Sigmoid colon (tissue), 7 donors: ENCODE measurements around the gene SYNE2. TPM values are rescaled to one million over a fixed set of nuclear protein-coding genes. Genes with fewer than 3 reads are reported as not detected.
A peak's percentile ranks its signal among the peaks of the same experiment; 100 is the strongest.

Source experiments
- DNase-seq: peaks from one replicate; pipeline ENCODE4 v3.0.0-alpha.2; 2019
- H3K27ac ChIP-seq, 4 donors: fragments of 200-600 bp; sonication (generic); one replicate each; pipeline ENCODE4 v1.5.1; 2016 to 2019; ENCODE audit warnings: mild to moderate bottlenecking in 1 of 4
- H3K27me3 ChIP-seq, 3 donors: fragments of 200-600 bp; sonication (generic); one replicate each; pipeline ENCODE4 v1.5.1; 2019; ENCODE audit warnings: mild to moderate bottlenecking in 1 of 3
- H3K36me3 ChIP-seq, 4 donors: fragments of 200-600 bp; sonication (generic); one replicate each; pipeline ENCODE4 v1.5.1; 2016 to 2019
- H3K4me1 ChIP-seq, 4 donors: fragments of 200-600 bp; sonication (generic); one replicate each; pipeline ENCODE4 v1.5.1; 2017 to 2019
- H3K4me3 ChIP-seq, 4 donors: fragments of 200-600 bp; sonication (generic); one replicate each; pipeline ENCODE4 v1.5.1; 2017 to 2019; ENCODE audit warnings: mild to moderate bottlenecking in 2 of 4, moderate library complexity in 1 of 4
- H3K9me3 ChIP-seq, 4 donors: fragments of 200-600 bp in 3 of 4; sonication (generic) in 3 of 4; one replicate each; pipeline versions ENCODE4 v1.5.1 to v1.6.1; 2013 to 2019
- CTCF ChIP-seq, 4 experiments: fragments of 450-650 bp in 3 of 4; fragments of 200-600 bp in 1 of 4; IDR thresholded peaks; one replicate each; pipeline ENCODE4 v1.5.1; 2016 to 2019; ENCODE audit warnings: antibody characterized with exemption in 4 of 4, mild to moderate bottlenecking in 3 of 4, moderate library complexity in 2 of 4
- EP300 ChIP-seq, 4 donors: sonication (generic); formaldehyde crosslinking; IDR thresholded peaks; one replicate each; pipeline ENCODE4 v1.6.1; 2017; ENCODE audit warnings: antibody characterized with exemption in 4 of 4
- POLR2A ChIP-seq, 2 donors: fragments of 450-650 bp; IDR thresholded peaks; one replicate each; pipeline ENCODE4 v1.6.1; 2016; ENCODE audit warnings: antibody characterized with exemption in 2 of 2, mild to moderate bottlenecking in 2 of 2, moderate library complexity in 2 of 2
- POLR2AphosphoS5 ChIP-seq, 4 donors: sonication (generic); formaldehyde crosslinking; IDR thresholded peaks; one replicate each; pipeline ENCODE4 v1.6.1; 2017; ENCODE audit warnings: antibody characterized with exemption in 4 of 4
- WGBS, 2 donors: extraction: QIAGEN DNeasy Blood & Tissue Kit; methylation state at CpG; one replicate each; pipeline ENCODE4 v1.1.7; 2013; 5-methylcytosine and 5-hydroxymethylcytosine counted together
- intact Hi-C: fragments of 100-400 bp; cut with DNase I; formaldehyde crosslinking; loops from one replicate; pipeline ENCODE4 v1.15.1; 2023
- polyA plus RNA-seq, 3 donors: library from polyadenylated mRNA; stranded (reverse); fragments of 200-250 nt; gene quantifications; one replicate each; pipeline ENCODE4 v1.2.3, GENCODE V29; 2013
- total RNA-seq, 4 donors: library from RNA; depleted of rRNA; stranded (reverse); fragments of >200 nt; gene quantifications; one replicate each; pipeline ENCODE4 v1.1.0, GENCODE V29; 2016
- donor health status: healthy with polysubstance abuse.
- donor health status: Bipolar disorder and iron deficiency.
- donor health status: healthy.

Gene SYNE2
- total and polyA plus RNA-seq, 7 donors: 25.8 to 70.6 (median 54.6) TPM

- Histone ChIP-seq H3K27me3 (no peaks in the 10 kb centered on the region), H3K27ac (peak overlapping the region in 3 of 4 donors; percentile 73 to 81 (median 75)), H3K9me3 (no peaks in the 10 kb centered on the region), H3K36me3 (no peaks in the 10 kb centered on the region), H3K4me1 (peaks cover 0 to 65% (median 52%) of the 10 kb centered on the region in 4 donors), H3K4me3 (no peak overlapping the region)
- DNase-seq: no peak
- TF ChIP-seq CTCF (IDR thresholded peaks at IDR 0.05) (no peak), POLR2AphosphoS5 (IDR thresholded peaks at IDR 0.05) (no peak), POLR2A (IDR thresholded peaks at IDR 0.05) (no peak), EP300 (IDR thresholded peaks at IDR 0.05) (no peak)
- intact Hi-C loops: no loop called here
Measured at GRCh38 chr14:63895510-63895909, 42.7 kb downstream of the SYNE2 start.

DNA sequence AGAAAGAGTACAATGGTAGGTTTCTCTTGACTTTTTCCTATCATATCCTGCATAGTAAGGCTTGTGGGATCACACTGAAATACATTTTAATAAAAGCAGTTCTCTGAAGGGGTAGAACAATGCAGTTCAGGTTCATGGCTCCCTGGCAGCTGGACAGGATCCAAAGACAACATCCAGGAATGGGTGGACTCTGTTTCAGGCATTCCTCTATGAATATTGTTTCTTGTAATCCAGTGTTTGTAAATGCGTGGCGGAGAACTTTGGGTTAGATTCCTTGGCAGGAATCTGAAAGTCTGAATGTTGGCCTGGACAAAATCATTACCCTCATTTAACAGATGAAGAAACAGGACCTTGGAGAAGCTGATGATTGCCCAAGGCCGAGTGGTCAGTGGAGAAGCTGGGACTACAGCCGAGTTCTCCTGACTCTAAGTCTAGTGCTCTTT, 43.5 kb downstream of the SYNE2 start:
- Histone ChIP-seq H3K9me3 (no peaks in the 10 kb centered on the region), H3K27me3 (no peaks in the 10 kb centered on the region), H3K36me3 (no peaks in the 10 kb centered on the region), H3K27ac (peak overlapping the region; percentile 36 to 81 (median 74)), H3K4me3 (no peak overlapping the region), H3K4me1 (peaks cover 0 to 62% (median 47%) of the 10 kb centered on the region in 4 donors)
- intact Hi-C loops: no loop called here
- TF ChIP-seq POLR2AphosphoS5 (IDR thresholded peaks at IDR 0.05) (peak in 3 of 4 donors; percentile 22 to 58 (median 52)), CTCF (IDR thresholded peaks at IDR 0.05) (no peak), POLR2A (IDR thresholded peaks at IDR 0.05) (no peak)
- 20 to 53% methylated on average over 4 of the region's 4 CpGs for WGBS, 2 donors
- DNase-seq: peak; percentile 68

DNA sequence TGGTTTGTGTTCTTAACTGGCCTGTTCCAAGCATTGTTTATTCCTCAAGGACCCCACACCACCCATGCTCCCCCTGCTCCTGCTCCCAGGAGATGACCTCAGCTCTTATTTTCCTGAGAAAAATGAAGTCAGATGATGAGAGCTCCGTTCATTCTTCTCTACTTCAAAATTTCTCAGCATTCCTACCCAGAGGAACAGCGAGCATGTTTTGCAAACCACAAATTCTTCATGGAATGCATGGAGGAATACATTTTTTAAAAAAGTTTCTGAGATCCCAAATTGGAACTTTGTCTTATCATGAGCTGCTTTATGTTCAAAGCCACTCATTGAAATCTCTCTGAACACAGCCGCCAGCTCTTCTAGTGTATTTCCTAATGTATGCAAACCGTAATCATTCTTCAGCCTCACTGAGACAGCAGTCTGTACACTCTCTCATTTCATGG, 44.9 kb downstream of the SYNE2 start:
- H3K27ac ChIP-seq: peak overlapping the region in 2 of 4 donors; percentile 8 to 25
- H3K36me3 ChIP-seq: no peaks in the 10 kb centered on the region
- no peaks in the 10 kb centered on the region for H3K9me3 ChIP-seq
- DNase-seq: no peak
- 86 to 94% methylated on average over 4 of the region's 4 CpGs for WGBS, 2 donors
- intact Hi-C loops: no loop called here
- H3K27me3 ChIP-seq: no peaks in the 10 kb centered on the region
- TF ChIP-seq POLR2A (IDR thresholded peaks at IDR 0.05) (no peak), EP300 (IDR thresholded peaks at IDR 0.05) (no peak), POLR2AphosphoS5 (IDR thresholded peaks at IDR 0.05) (no peak), CTCF (IDR thresholded peaks at IDR 0.05) (no peak)
- H3K4me1 ChIP-seq: peaks cover 0 to 51% (median 35%) of the 10 kb centered on the region in 4 donors
- no peak overlapping the region for H3K4me3 ChIP-seq

GRCh38 chr14:63899953-63900352, 47.1 kb downstream of the SYNE2 start:
- H3K36me3 ChIP-seq: no peaks in the 10 kb centered on the region
- H3K9me3 ChIP-seq: no peaks in the 10 kb centered on the region
- H3K4me3 ChIP-seq: no peak overlapping the region
- 78 to 92% methylated on average over 2 of the region's 2 CpGs for WGBS, 2 donors
- no peaks in the 10 kb centered on the region for H3K27me3 ChIP-seq
- no peak for DNase-seq
- peaks cover 0 to 30% (median 16%) of the 10 kb centered on the region in 4 donors for H3K4me1 ChIP-seq
- intact Hi-C loops: no loop called here
- TF ChIP-seq POLR2A (IDR thresholded peaks at IDR 0.05): no peak
- TF ChIP-seq POLR2AphosphoS5 (IDR thresholded peaks at IDR 0.05): peak in 1 of 4 donors; percentile 6
- TF ChIP-seq EP300 (IDR thresholded peaks at IDR 0.05): no peak
- no peak for TF ChIP-seq CTCF (IDR thresholded peaks at IDR 0.05)
- no peak overlapping the region for H3K27ac ChIP-seq
